A673 (cell line): Measurements from ENCODE around the gene ABHD16B.

ENCODE experiments used
- CTCF ChIP-seq: fragments of 300-800, 200-600 bp; sonication (generic); conservative IDR thresholded peaks from 2 replicates; pipeline ENCODE4 v1.5.1; 2017; ENCODE audit warnings: low read depth, mild to moderate bottlenecking, antibody characterized with exemption, low read length, moderate library complexity, mixed read lengths
- EZH2 ChIP-seq: fragments of 200-600 bp; sonication (generic); IDR thresholded peaks from 2 replicates; pipeline ENCODE4 v1.6.1; 2017; ENCODE audit warnings: borderline replicate concordance, low read depth, mild to moderate bottlenecking, mixed read lengths, antibody characterized with exemption, low read length; ENCODE audit not compliant: poor library complexity, severe bottlenecking

DNA sequence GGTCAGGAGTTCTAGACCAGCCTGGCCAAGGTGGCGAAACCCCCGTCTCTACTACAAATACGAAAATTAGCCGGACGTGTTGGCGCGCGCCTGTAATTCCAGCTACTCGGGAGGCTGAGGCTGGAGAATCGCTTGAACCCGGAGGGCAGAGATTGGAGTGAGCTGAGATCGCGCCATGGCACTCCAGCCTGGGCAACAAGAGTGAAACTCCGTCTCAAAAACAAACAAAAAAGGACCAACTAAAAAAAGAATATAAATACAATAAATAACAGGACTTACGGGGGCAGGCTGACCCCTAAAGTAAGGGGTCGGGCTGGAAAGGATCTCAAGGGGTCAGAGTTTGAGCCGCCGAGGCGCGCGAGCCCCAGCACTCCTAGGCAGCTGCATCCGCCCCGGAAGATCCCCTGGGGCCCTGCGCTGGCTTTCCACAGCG lies 3.3 kb downstream of the ABHD16B start:
- TF ChIP-seq CTCF (no peak), EZH2 (no peak)
